Activated CD4-positive, alpha-beta T cell treated with anti-CD3 and anti-CD28 coated beads for 36 hours (primary cell): ENCODE results near the gene SNX13. TPM values are rescaled to one million over a fixed set of nuclear protein-coding genes. Genes with fewer than 3 reads are reported as not detected.
A peak's percentile ranks its signal among the peaks of the same experiment; 100 is the strongest.

Experiments used
- ATAC-seq: fragments of 200-7000 bp; cut with Tn5 transposase; one replicate; pipeline ENCODE4 v1.10.0; 2021; ENCODE audit warnings: mild to moderate bottlenecking, moderate library complexity
- CTCF ChIA-PET: fragments of 350-600 bp; sonication (Branson Sonifier 250); formaldehyde crosslinking; loops from one replicate; lab custom pipeline; 2021; ENCODE audit warnings: antibody characterized with exemption; lab: Charles Lee
- POLR2A ChIA-PET: fragments of 350-600 bp; sonication (Branson Sonifier 250); formaldehyde crosslinking; loops from one replicate; lab custom pipeline; 2021; ENCODE audit warnings: antibody characterized with exemption, inconsistent platforms; lab: Charles Lee
- DNase-seq: peaks from one replicate; pipeline ENCODE4 v3.0.0-alpha.2; 2020
- H3K27ac Mint-ChIP-seq: one replicate; pipeline ENCODE4 v1.8.0; 2021; ENCODE audit warnings: mixed read lengths
- H3K27me3 Mint-ChIP-seq: one replicate; pipeline ENCODE4 v1.8.0; 2021; ENCODE audit warnings: mixed read lengths
- H3K36me3 Mint-ChIP-seq: one replicate; pipeline ENCODE4 v1.8.0; 2021; ENCODE audit warnings: low read depth, mixed read lengths
- H3K4me1 Mint-ChIP-seq: one replicate; pipeline ENCODE4 v1.8.0; 2021; ENCODE audit warnings: mixed read lengths
- H3K4me3 Mint-ChIP-seq: one replicate; pipeline ENCODE4 v1.8.0; 2021; ENCODE audit warnings: mild to moderate bottlenecking, moderate library complexity, mixed read lengths
- H3K9me3 Mint-ChIP-seq: one replicate; pipeline ENCODE4 v1.8.0; 2021; ENCODE audit warnings: low read depth, mixed read lengths
- intact Hi-C, 2 experiments: fragments of 100-400 bp; cut with DNase I in 1 of 2; cut with micrococcal nuclease in 1 of 2; formaldehyde crosslinking; loops; one replicate each; pipeline versions ENCODE4 v1.14.2 to v1.15.1; 2022 to 2024; cut with DNase I, micrococcal nuclease
- total RNA-seq, 2 experiments: library from RNA; stranded (reverse); gene quantifications; one replicate each; pipeline ENCODE4 v1.2.3, GENCODE V29; 2021

The SNX13 gene
- total RNA-seq, 2 experiments from 2014 or later = 23.9 to 25.5 TPM

DNA sequence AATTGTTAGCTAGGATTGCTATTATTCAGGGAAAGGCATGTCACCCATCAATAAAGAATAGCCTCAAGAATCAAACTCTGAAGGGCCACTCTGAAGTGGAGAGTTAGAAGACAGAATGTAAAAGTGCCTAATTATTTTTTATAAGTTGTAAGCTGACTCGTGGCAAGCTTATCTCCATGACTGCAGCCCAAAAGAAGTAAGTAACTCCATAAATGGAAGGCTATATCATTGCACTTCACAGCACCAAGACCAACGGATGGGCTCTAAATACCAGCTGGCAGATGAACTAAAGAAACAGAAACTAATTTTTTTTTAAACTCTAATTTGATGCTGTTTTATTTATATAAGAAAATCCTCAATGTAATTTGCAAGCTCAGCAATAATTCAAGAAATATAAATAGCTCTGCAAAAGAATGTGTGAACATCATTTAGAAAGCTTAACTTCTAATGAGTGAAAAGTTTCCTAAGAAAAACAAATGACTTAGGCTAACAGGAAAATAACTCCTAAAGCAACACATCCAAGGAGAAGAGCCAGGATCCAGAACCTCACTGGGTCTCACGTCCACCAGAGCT lies 165.5 kb downstream of the SNX13 start:
- H3K9me3 Mint-ChIP-seq = no peaks in the 10 kb centered on the region
- H3K4me3 Mint-ChIP-seq = no peak overlapping the region
- POLR2A ChIA-PET = no interaction called here
- ATAC-seq = no peak
- peaks cover 3% of the 10 kb centered on the region for H3K4me1 Mint-ChIP-seq
- H3K27me3 Mint-ChIP-seq = no peaks in the 10 kb centered on the region
- DNase-seq = no peak
- intact Hi-C loops = no loop called here
- H3K36me3 Mint-ChIP-seq = no peaks in the 10 kb centered on the region
- CTCF ChIA-PET = interaction anchor here (1.3 kb wide), 1 partner anchor 544 kb away, joined by 5 read pairs; no protein-coding TSS in a partner anchor
- H3K27ac Mint-ChIP-seq = no peak overlapping the region

DNA sequence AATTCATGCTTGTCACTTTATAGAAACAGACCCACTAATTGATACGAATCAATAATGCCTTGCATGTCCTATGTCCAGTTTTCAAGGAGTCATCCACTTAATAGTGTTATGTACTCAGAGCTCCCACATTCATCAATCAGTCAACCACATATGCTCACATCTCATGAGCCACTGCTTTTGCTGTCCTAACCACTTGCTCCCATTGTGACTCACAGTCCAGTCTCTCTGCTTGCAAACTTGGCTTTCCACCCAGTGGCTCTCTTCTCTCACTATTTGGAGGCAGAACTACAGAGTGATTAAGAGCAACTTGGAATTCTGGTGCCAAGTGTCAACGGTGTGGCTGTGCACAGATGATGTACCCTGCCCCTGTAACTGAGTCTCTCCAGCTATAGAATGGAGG lies 166.0 kb downstream of the SNX13 start:
- ATAC-seq (no peak), DNase-seq (no peak)
- Mint-ChIP-seq H3K27ac (no peak overlapping the region), H3K27me3 (no peaks in the 10 kb centered on the region), H3K36me3 (no peaks in the 10 kb centered on the region), H3K4me3 (no peak overlapping the region), H3K9me3 (no peaks in the 10 kb centered on the region), H3K4me1 (peaks cover 3% of the 10 kb centered on the region)
- ChIA-PET POLR2A (no interaction called here), CTCF (no interaction called here)
- intact Hi-C loops = no loop called here

DNA sequence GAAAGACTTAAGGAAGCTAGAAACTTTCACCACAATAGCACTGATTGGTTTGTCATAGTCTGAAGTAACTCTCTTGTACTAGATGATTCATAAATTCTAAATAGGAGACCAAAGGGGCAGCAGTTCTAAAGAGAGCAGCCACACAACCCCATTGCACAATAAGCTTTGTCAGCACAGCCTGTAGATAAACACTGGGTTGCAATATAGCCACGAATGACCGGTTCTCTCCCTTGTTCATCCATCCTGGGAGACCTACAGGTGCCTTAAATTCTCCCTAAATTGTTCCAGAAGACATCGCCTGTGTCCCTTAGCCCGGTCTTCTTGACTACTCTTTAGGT lies 167.0 kb downstream of the SNX13 start:
- DNase-seq (no peak), ATAC-seq (peak; percentile 76)
- Mint-ChIP-seq H3K4me3 (no peak overlapping the region), H3K27ac (no peak overlapping the region), H3K27me3 (no peaks in the 10 kb centered on the region), H3K4me1 (peaks cover 3% of the 10 kb centered on the region), H3K36me3 (no peaks in the 10 kb centered on the region), H3K9me3 (no peaks in the 10 kb centered on the region)
- CTCF ChIA-PET = interaction anchor here (0.6 to 1.2 kb wide), 4 partner anchors 9 to 599 kb away, joined by 3 read pairs; no protein-coding TSS in a partner anchor
- intact Hi-C loops = no loop called here
- POLR2A ChIA-PET = no interaction called here

DNA sequence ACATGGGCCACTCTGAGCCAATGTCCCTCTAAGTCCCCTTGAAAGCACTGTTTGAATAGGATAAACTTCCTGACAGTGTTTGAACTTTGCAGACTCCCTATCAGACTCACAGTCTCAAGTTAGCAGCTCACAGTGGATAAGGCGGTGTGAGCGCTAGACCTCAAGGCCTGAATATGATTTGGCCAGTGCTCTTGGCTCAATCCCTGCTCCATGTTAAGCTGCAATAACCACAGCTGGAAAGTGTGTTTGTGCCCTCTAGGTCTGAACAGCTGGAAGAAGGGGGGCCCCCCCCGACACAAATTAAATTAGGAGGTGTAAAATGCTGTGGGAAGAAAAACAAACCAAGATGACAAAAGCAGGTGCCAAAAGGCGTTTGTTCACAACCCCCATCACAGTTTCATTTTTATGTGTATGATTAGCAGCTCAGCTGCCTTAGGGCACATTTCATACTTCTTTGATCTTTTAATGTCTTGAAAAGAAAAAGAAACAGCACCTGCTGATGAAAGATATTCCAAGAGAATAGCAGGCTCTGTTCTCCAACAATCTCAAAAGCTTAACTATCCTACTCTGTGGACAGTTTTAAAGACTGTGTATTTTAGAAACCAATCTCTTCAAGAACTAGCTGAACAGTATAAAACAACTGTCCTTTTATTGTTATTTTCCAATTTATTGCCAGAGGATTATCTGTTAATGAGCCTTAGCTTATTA lies 167.6 kb downstream of the SNX13 start:
- Mint-ChIP-seq H3K9me3 (no peaks in the 10 kb centered on the region), H3K4me3 (no peak overlapping the region), H3K27ac (no peak overlapping the region), H3K27me3 (no peaks in the 10 kb centered on the region), H3K4me1 (peaks cover 3% of the 10 kb centered on the region), H3K36me3 (no peaks in the 10 kb centered on the region)
- ChIA-PET POLR2A (no interaction called here), CTCF (interaction anchor here (0.6 to 1.2 kb wide), 4 partner anchors 8 to 599 kb away, joined by 3 read pairs; no protein-coding TSS in a partner anchor)
- intact Hi-C loops = no loop called here
- no peak for ATAC-seq
- peak; percentile 30 for DNase-seq

DNA sequence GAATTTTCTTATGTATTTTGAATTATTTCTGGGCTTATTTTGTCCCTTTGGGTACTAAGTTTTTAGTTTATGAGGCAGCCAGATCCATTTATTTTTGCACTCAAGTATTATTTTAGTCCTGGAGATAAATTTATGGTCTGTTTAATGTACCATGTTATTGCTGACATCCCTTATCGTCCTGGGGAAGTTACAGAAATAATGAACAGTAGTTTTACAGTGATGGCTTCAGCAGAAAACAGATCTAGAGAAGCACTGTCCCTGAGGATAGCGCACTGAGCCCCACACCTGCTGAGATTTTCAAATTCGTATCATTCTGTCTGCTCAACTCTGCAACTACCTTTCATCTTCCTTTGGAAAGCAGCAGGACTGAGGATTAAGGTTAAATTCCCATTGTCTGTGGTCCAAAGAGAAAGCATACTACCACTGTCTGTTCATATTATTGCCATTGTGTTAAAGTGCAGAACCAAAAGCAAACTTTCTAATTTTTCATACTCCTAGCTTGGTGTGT lies 168.3 kb downstream of the SNX13 start:
- Mint-ChIP-seq H3K4me3 (no peak overlapping the region), H3K27me3 (no peaks in the 10 kb centered on the region), H3K36me3 (no peaks in the 10 kb centered on the region), H3K27ac (no peak overlapping the region), H3K4me1 (peaks cover 3% of the 10 kb centered on the region), H3K9me3 (no peaks in the 10 kb centered on the region)
- CTCF ChIA-PET = interaction anchor here (1.0 to 2.7 kb wide), 6 partner anchors 14 to 347 kb away, joined by 3 to 9 read pairs (median 4); no protein-coding TSS in a partner anchor
- no peak for DNase-seq
- POLR2A ChIA-PET = no interaction called here
- intact Hi-C loops = no loop called here
- ATAC-seq = no peak

DNA sequence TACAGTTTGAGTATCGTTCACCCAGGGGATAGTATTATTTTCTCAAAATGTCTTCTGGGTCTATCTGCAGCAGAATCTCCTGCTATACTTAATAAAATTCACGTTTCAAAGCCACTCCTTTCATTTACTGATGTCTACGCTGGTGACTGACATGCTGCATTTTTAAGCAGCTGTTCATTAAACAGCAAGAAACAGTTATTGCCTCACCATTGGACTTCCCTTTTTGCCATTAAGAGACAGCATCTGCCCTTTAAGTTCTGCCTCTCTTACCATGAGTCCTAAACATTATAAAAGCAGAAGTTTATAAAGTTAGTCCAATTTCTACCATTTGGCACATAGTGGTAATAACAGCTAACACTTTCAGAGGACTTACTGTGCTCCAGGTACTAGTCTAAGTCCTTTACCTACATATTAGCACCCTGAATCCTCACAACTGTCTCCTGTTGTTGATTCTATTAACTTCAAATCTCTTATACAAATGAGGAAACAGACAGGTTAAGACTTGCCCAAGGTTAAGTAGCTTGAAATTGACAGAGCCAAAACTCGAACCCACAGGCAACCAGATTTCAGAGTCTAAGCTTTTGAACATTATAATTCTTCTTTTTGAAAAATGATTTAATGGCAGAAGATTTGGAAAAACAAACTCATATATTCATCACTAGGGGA lies 169.5 kb downstream of the SNX13 start:
- DNase-seq (no peak), ATAC-seq (no peak)
- Mint-ChIP-seq H3K4me1 (peaks cover 3% of the 10 kb centered on the region), H3K27ac (no peak overlapping the region), H3K27me3 (no peaks in the 10 kb centered on the region), H3K36me3 (no peaks in the 10 kb centered on the region), H3K9me3 (no peaks in the 10 kb centered on the region), H3K4me3 (no peak overlapping the region)
- intact Hi-C loops = loop anchor here (1.0 kb wide), 3 partner anchors 221 to 574 kb away; no protein-coding TSS in a partner anchor
- ChIA-PET POLR2A (no interaction called here), CTCF (interaction anchor here (0.6 to 2.7 kb wide), 28 partner anchors 8 to 584 kb away, joined by 3 to 20 read pairs (median 3); no protein-coding TSS in a partner anchor)

DNA sequence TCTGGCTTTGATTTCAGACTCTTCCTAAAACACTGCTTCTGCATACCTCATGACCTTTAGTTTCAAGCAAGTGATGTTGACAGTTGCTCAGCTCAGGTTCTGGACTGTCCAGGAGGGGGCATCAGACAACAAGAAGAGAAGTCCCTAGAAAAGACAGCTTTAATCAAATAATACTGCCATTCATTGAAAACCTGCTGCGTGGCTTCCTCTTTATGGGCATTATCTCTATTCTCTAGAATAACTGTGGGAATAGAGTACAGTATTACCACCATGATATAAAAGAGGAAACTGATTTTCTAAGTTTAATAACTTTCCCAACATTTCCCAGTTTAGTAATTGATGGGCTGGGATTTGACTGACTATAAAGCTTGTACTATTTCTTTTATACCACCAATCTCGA lies 170.4 kb downstream of the SNX13 start:
- peak; percentile 64 for ATAC-seq
- intact Hi-C loops = loop anchor here (1.0 kb wide), 3 partner anchors 222 to 575 kb away; no protein-coding TSS in a partner anchor
- Mint-ChIP-seq H3K27me3 (no peaks in the 10 kb centered on the region), H3K4me3 (no peak overlapping the region), H3K36me3 (no peaks in the 10 kb centered on the region), H3K27ac (no peak overlapping the region), H3K4me1 (peaks cover 3% of the 10 kb centered on the region), H3K9me3 (no peaks in the 10 kb centered on the region)
- CTCF ChIA-PET = interaction anchor here (0.6 to 2.7 kb wide), 25 partner anchors 9 to 878 kb away, joined by 3 to 20 read pairs (median 4); no protein-coding TSS in a partner anchor
- peak; percentile 75 for DNase-seq
- POLR2A ChIA-PET = no interaction called here

DNA sequence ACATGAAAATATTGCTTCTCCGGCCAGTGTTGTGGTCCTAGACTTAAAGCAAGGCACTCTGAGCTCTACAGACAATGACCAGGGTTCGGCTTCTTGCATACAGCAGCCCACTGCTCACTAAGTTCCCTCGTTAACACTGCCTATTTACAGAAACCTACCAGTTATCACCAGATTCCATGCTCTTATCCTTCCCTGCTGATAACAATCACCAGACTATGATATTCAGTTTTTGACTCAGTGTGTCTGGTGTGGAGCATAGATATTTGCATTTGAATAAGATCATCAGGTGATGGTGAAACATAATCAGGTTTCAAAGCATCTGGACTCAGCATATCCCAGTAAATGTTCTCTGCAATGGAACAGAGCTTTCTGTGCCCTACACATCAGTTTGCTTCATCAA lies 182.3 kb downstream of the SNX13 start:
- Mint-ChIP-seq H3K27me3 (no peaks in the 10 kb centered on the region), H3K27ac (no peak overlapping the region), H3K9me3 (no peaks in the 10 kb centered on the region), H3K4me3 (no peak overlapping the region), H3K4me1 (no peaks in the 10 kb centered on the region), H3K36me3 (no peaks in the 10 kb centered on the region)
- POLR2A ChIA-PET = no interaction called here
- CTCF ChIA-PET = interaction anchor here (2.7 kb wide), 1 partner anchor 13 kb away, joined by 9 read pairs; no protein-coding TSS in a partner anchor
- intact Hi-C loops = no loop called here
- ATAC-seq (no peak), DNase-seq (no peak)

DNA sequence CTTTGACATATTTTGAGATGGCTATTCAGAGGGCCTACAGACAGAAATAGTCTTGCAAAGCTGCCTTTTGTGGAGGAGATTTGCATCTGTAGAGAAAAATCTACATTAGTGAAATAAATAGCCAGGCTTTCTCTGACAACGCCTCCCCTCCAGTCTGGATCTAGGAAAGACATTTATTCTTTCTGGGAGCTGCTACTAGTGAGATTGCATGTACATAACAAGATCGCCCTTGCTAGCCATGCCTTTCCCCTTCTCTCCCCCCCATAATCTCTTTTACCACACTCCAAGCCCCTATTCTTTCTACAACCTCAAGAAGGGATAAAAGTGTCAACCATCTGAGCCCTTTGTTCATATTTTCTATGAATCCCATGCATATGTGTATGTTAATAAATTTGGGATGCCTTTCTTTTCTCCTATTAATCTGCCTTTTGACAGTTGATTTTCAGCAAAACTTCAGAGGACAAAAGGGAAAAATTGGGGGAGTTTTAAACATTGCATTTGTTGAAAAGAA lies 194.2 kb downstream of the SNX13 start:
- no peak for ATAC-seq
- Mint-ChIP-seq H3K4me3 (no peak overlapping the region), H3K27ac (no peak overlapping the region), H3K27me3 (no peaks in the 10 kb centered on the region), H3K4me1 (no peaks in the 10 kb centered on the region), H3K9me3 (no peaks in the 10 kb centered on the region), H3K36me3 (no peaks in the 10 kb centered on the region)
- no peak for DNase-seq
- intact Hi-C loops = no loop called here
- ChIA-PET POLR2A (no interaction called here), CTCF (no interaction called here)

DNA sequence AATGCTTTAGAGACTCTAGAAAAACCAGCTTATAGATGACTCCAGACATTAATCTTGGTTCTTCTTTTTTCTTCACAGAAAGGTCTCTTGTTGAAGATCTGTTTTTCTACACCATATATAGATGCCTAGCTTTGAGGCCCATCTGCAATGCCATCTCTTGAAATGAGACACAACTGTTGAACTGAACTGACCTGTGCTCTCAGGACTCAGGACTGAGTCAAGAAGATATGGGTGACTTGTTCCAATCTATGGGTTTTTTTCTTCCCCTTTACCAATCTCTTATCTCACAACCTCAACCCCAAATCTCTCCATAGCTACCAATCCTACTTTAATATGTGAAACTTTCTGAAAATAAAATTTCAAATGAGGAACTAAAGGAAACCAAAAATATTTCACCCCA lies 194.7 kb downstream of the SNX13 start:
- intact Hi-C loops = no loop called here
- Mint-ChIP-seq H3K27me3 (no peaks in the 10 kb centered on the region), H3K9me3 (no peaks in the 10 kb centered on the region), H3K4me1 (no peaks in the 10 kb centered on the region), H3K27ac (no peak overlapping the region), H3K4me3 (no peak overlapping the region), H3K36me3 (no peaks in the 10 kb centered on the region)
- ChIA-PET POLR2A (no interaction called here), CTCF (no interaction called here)
- DNase-seq (no peak), ATAC-seq (no peak)

DNA sequence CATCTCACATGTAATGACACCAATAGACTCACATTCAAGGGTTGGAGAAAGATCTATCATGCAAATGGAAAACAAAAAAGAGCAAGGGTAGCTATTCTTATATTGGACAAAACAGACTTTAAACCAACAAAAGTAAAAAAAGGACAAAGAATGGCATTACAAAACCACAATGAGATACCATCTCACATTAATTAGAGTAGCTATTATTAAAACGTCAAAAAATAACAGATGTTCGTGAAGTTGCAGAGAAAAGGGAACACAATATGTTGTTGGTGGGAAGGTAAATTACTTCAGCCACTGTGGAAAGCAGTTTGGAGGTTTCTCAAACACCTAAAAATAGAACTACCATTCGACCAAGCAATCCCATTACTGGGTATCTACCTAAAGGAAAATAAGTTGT lies 197.0 kb downstream of the SNX13 start:
- no peaks in the 10 kb centered on the region for H3K36me3 Mint-ChIP-seq
- ATAC-seq (no peak), DNase-seq (no peak)
- H3K4me1 Mint-ChIP-seq = no peaks in the 10 kb centered on the region
- POLR2A ChIA-PET = no interaction called here
- CTCF ChIA-PET = no interaction called here
- H3K4me3 Mint-ChIP-seq = no peak overlapping the region
- H3K27me3 Mint-ChIP-seq = no peaks in the 10 kb centered on the region
- no peaks in the 10 kb centered on the region for H3K9me3 Mint-ChIP-seq
- H3K27ac Mint-ChIP-seq = no peak overlapping the region
- intact Hi-C loops = no loop called here
